ENCODE results near the gene UVRAG.
A peak's percentile ranks its signal among the peaks of the same experiment; 100 is the strongest.
"Not testable (repeated sequence)": the region's sequence is repeated elsewhere in the genome, so short reads cannot be mapped to it uniquely, and the experiment has no call there.

UVRAG gene

GRCh38 chr11:75979075-75979474 lies 164.1 kb downstream of the UVRAG start:
- H2BK5ac ChIP-seq (ENCODE audit: low read length); H3K9me3 ChIP-seq (replicated peaks in 1 of 2; ENCODE audit: control insufficient read depth in 2 of 2, insufficient read depth in 1 of 2, low read depth in 1 of 2, low read length in 2 of 2); H3K36me3 ChIP-seq (replicated peaks in 1 of 2; ENCODE audit: control insufficient read depth in 2 of 2, insufficient read depth in 2 of 2, low read length in 2 of 2); H3K9ac ChIP-seq (ENCODE audit: low read depth, low read length, poor library complexity); H3K79me1 ChIP-seq (ENCODE audit: low read depth, low read length); H4K8ac ChIP-seq (ENCODE audit: low read depth, low read length); H2BK12ac ChIP-seq (ENCODE audit: low read length); H3K27me3 ChIP-seq (ENCODE audit: control insufficient read depth in 3 of 3, insufficient read depth in 3 of 3, low read depth in 1 of 3, low read length in 3 of 3); H3K23ac ChIP-seq (ENCODE audit: low read depth, low read length, poor library complexity); H3K18ac ChIP-seq (ENCODE audit: low read length); H2AK5ac ChIP-seq (ENCODE audit: low read depth, low read length); H2BK15ac ChIP-seq (ENCODE audit: low read length); H3K4ac ChIP-seq (ENCODE audit: low read length); DNase-seq (ENCODE audit: low spot score); H3K14ac ChIP-seq (ENCODE audit: low read length); H4K91ac ChIP-seq (ENCODE audit: low read depth, low read length, poor library complexity); H3K4me1 ChIP-seq (ENCODE audit: control insufficient read depth in 2 of 2, insufficient read depth in 1 of 2, low read depth in 1 of 2, low read length in 2 of 2); H3K27ac ChIP-seq (replicated peaks; ENCODE audit: low read length); H2BK120ac ChIP-seq (ENCODE audit: low read depth, low read length); H3K4me2 ChIP-seq (ENCODE audit: insufficient read depth, low read length, poor library complexity, severe bottlenecking): not testable (repeated sequence)
- WGBS, 2 donors (ENCODE audit: extremely low coverage in 2 of 2, insufficient read length in 2 of 2, insufficient replicate concordance in 1 of 2), result no CpG with 5 or more reads among the region's 6 CpGs
- Histone ChIP-seq H2AFZ (ENCODE audit: low read length) (peak overlapping the region; percentile 75), H3K4me3 (ENCODE audit: low read length in 2 of 2) (peak overlapping the region in 1 of 2 donors; percentile 4)

- not testable (repeated sequence) for H4K91ac ChIP-seq (ENCODE audit: low read depth, low read length, poor library complexity); H3K18ac ChIP-seq (ENCODE audit: low read length); H3K9ac ChIP-seq (ENCODE audit: low read depth, low read length, poor library complexity); H3K4ac ChIP-seq (ENCODE audit: low read length); H2BK5ac ChIP-seq (ENCODE audit: low read length); H2BK120ac ChIP-seq (ENCODE audit: low read depth, low read length); H2AK5ac ChIP-seq (ENCODE audit: low read depth, low read length); H2BK15ac ChIP-seq (ENCODE audit: low read length); H2BK12ac ChIP-seq (ENCODE audit: low read length); H4K8ac ChIP-seq (ENCODE audit: low read depth, low read length); H3K9me3 ChIP-seq (replicated peaks in 1 of 2; ENCODE audit: control insufficient read depth in 2 of 2, insufficient read depth in 1 of 2, low read depth in 1 of 2, low read length in 2 of 2); H3K4me1 ChIP-seq (ENCODE audit: control insufficient read depth in 2 of 2, insufficient read depth in 1 of 2, low read depth in 1 of 2, low read length in 2 of 2); H3K79me1 ChIP-seq (ENCODE audit: low read depth, low read length); DNase-seq (ENCODE audit: low spot score); H3K27ac ChIP-seq (replicated peaks; ENCODE audit: low read length); H3K27me3 ChIP-seq (ENCODE audit: control insufficient read depth in 3 of 3, insufficient read depth in 3 of 3, low read depth in 1 of 3, low read length in 3 of 3); H3K4me2 ChIP-seq (ENCODE audit: insufficient read depth, low read length, poor library complexity, severe bottlenecking); H3K14ac ChIP-seq (ENCODE audit: low read length); H3K23ac ChIP-seq (ENCODE audit: low read depth, low read length, poor library complexity)
- Histone ChIP-seq H2AFZ (ENCODE audit: low read length) (peak overlapping the region; percentile 75), H3K4me3 (ENCODE audit: low read length in 2 of 2) (peak overlapping the region; percentile 65 to 77), H3K36me3 (replicated peaks in 1 of 2; ENCODE audit: control insufficient read depth in 2 of 2, insufficient read depth in 2 of 2, low read length in 2 of 2) (peaks cover 0 to 14% of the 10 kb centered on the region in 2 donors)
- no CpG with 5 or more reads among the region's 22 CpGs for WGBS, 2 donors (ENCODE audit: extremely low coverage in 2 of 2, insufficient read length in 2 of 2, insufficient replicate concordance in 1 of 2)
Observed at GRCh38 chr11:75979479-75980027, 164.5 kb downstream of the UVRAG start.

GRCh38 chr11:75980031-75980430 lies 165.0 kb downstream of the UVRAG start:
- H3K18ac ChIP-seq (ENCODE audit: low read length), result no peak overlapping the region
- WGBS, 2 donors (ENCODE audit: extremely low coverage in 2 of 2, insufficient read length in 2 of 2, insufficient replicate concordance in 1 of 2), result no CpG with 5 or more reads among the region's 2 CpGs
- no peak overlapping the region for H3K14ac ChIP-seq (ENCODE audit: low read length)
- H3K9ac ChIP-seq (ENCODE audit: low read depth, low read length, poor library complexity), result no peak overlapping the region
- H2AFZ ChIP-seq (ENCODE audit: low read length), result peak overlapping the region; percentile 75
- H3K27me3 ChIP-seq (ENCODE audit: control insufficient read depth in 3 of 3, insufficient read depth in 3 of 3, low read depth in 1 of 3, low read length in 3 of 3), result no peaks in the 10 kb centered on the region
- no peak overlapping the region for H2BK15ac ChIP-seq (ENCODE audit: low read length)
- H2AK5ac ChIP-seq (ENCODE audit: low read depth, low read length), result no peak overlapping the region
- H3K9me3 ChIP-seq (replicated peaks in 1 of 2; ENCODE audit: control insufficient read depth in 2 of 2, insufficient read depth in 1 of 2, low read depth in 1 of 2, low read length in 2 of 2), result peaks cover 0 to 8% of the 10 kb centered on the region in 2 donors
- no peak overlapping the region for H2BK120ac ChIP-seq (ENCODE audit: low read depth, low read length)
- no peak overlapping the region for H3K4me2 ChIP-seq (ENCODE audit: insufficient read depth, low read length, poor library complexity, severe bottlenecking)
- H3K4ac ChIP-seq (ENCODE audit: low read length), result no peak overlapping the region
- no peaks in the 10 kb centered on the region for H3K79me1 ChIP-seq (ENCODE audit: low read depth, low read length)
- H3K36me3 ChIP-seq (replicated peaks in 1 of 2; ENCODE audit: control insufficient read depth in 2 of 2, insufficient read depth in 2 of 2, low read length in 2 of 2), result peaks cover 0 to 19% of the 10 kb centered on the region in 2 donors
- H2BK12ac ChIP-seq (ENCODE audit: low read length), result no peak overlapping the region
- peaks cover 2 to 4% of the 10 kb centered on the region in 2 donors for H3K4me1 ChIP-seq (ENCODE audit: control insufficient read depth in 2 of 2, insufficient read depth in 1 of 2, low read depth in 1 of 2, low read length in 2 of 2)
- H3K4me3 ChIP-seq (ENCODE audit: low read length in 2 of 2), result peak overlapping the region in 1 of 2 donors; percentile 65
- no peak overlapping the region for H2BK5ac ChIP-seq (ENCODE audit: low read length)
- H4K91ac ChIP-seq (ENCODE audit: low read depth, low read length, poor library complexity), result no peak overlapping the region
- H4K8ac ChIP-seq (ENCODE audit: low read depth, low read length), result no peak overlapping the region
- no peak for DNase-seq (ENCODE audit: low spot score)
- H3K23ac ChIP-seq (ENCODE audit: low read depth, low read length, poor library complexity), result no peak overlapping the region
- H3K27ac ChIP-seq (replicated peaks; ENCODE audit: low read length), result no peak overlapping the region

GRCh38 chr11:75981546-75981945 lies 166.5 kb downstream of the UVRAG start:
- peaks cover 2 to 4% of the 10 kb centered on the region in 2 donors for H3K4me1 ChIP-seq (ENCODE audit: control insufficient read depth in 2 of 2, insufficient read depth in 1 of 2, low read depth in 1 of 2, low read length in 2 of 2)
- H3K36me3 ChIP-seq (replicated peaks in 1 of 2; ENCODE audit: control insufficient read depth in 2 of 2, insufficient read depth in 2 of 2, low read length in 2 of 2), result peaks cover 0 to 27% of the 10 kb centered on the region in 2 donors
- no peak overlapping the region for H2BK120ac ChIP-seq (ENCODE audit: low read depth, low read length)
- no peak overlapping the region for H2BK15ac ChIP-seq (ENCODE audit: low read length)
- no peak overlapping the region for H2BK12ac ChIP-seq (ENCODE audit: low read length)
- H3K14ac ChIP-seq (ENCODE audit: low read length), result no peak overlapping the region
- H2BK5ac ChIP-seq (ENCODE audit: low read length), result no peak overlapping the region
- H2AFZ ChIP-seq (ENCODE audit: low read length), result no peak overlapping the region
- no peak overlapping the region for H4K8ac ChIP-seq (ENCODE audit: low read depth, low read length)
- H3K4me3 ChIP-seq (ENCODE audit: low read length in 2 of 2), result peak overlapping the region in 1 of 2 donors; percentile 65
- no peaks in the 10 kb centered on the region for H3K79me1 ChIP-seq (ENCODE audit: low read depth, low read length)
- no peak for DNase-seq (ENCODE audit: low spot score)
- no peak overlapping the region for H3K4me2 ChIP-seq (ENCODE audit: insufficient read depth, low read length, poor library complexity, severe bottlenecking)
- H2AK5ac ChIP-seq (ENCODE audit: low read depth, low read length), result no peak overlapping the region
- no peak overlapping the region for H4K91ac ChIP-seq (ENCODE audit: low read depth, low read length, poor library complexity)
- no peak overlapping the region for H3K18ac ChIP-seq (ENCODE audit: low read length)
- no peak overlapping the region for H3K23ac ChIP-seq (ENCODE audit: low read depth, low read length, poor library complexity)
- no peak overlapping the region for H3K27ac ChIP-seq (replicated peaks; ENCODE audit: low read length)
- WGBS, 2 donors (ENCODE audit: extremely low coverage in 2 of 2, insufficient read length in 2 of 2, insufficient replicate concordance in 1 of 2), result no CpG with 5 or more reads among the region's 1 CpG
- H3K9ac ChIP-seq (ENCODE audit: low read depth, low read length, poor library complexity), result no peak overlapping the region
- H3K4ac ChIP-seq (ENCODE audit: low read length), result no peak overlapping the region
- peaks cover 0 to 8% of the 10 kb centered on the region in 2 donors for H3K9me3 ChIP-seq (replicated peaks in 1 of 2; ENCODE audit: control insufficient read depth in 2 of 2, insufficient read depth in 1 of 2, low read depth in 1 of 2, low read length in 2 of 2)
- H3K27me3 ChIP-seq (ENCODE audit: control insufficient read depth in 3 of 3, insufficient read depth in 3 of 3, low read depth in 1 of 3, low read length in 3 of 3), result no peaks in the 10 kb centered on the region

All from neuronal stem cell (in vitro differentiated cells).